CD8-positive, alpha-beta memory T cell (primary cell): ENCODE results near the gene KLHDC4. TPM values are rescaled to one million over a fixed set of nuclear protein-coding genes. Genes with fewer than 3 reads are reported as not detected.

ENCODE experiments used
- CTCF ChIA-PET: fragments of 350-600 bp; sonication (Branson Sonifier 250); formaldehyde crosslinking; loops from one replicate; lab custom pipeline; 2021; ENCODE audit warnings: antibody characterized with exemption; lab: Charles Lee
- POLR2A ChIA-PET: fragments of 350-600 bp; sonication (Branson Sonifier 250); formaldehyde crosslinking; loops from one replicate; lab custom pipeline; 2021; ENCODE audit warnings: antibody characterized with exemption; lab: Charles Lee
- DNase-seq, 5 donors: peaks; one replicate each; pipeline versions ENCODE4 v3.0.0 to v3.0.0-alpha.2; 2020 to 2022; ENCODE audit warnings: mixed read lengths in 1 of 5
- H3K27ac ChIP-seq: one replicate; pipeline ENCODE4 v1.7.0; 2013; ENCODE audit warnings: low read depth, mild to moderate bottlenecking, low read length, moderate library complexity
- H3K27me3 ChIP-seq: 2 replicates; pipeline ENCODE4 v1.7.0; 2013; ENCODE audit warnings: low read length, mild to moderate bottlenecking; ENCODE audit not compliant: insufficient read depth, poor library complexity, severe bottlenecking
- H3K36me3 ChIP-seq: 2 replicates; pipeline ENCODE4 v1.7.0; 2013; ENCODE audit warnings: mild to moderate bottlenecking, low read length, moderate library complexity; ENCODE audit not compliant: insufficient read depth
- H3K4me1 ChIP-seq: 2 replicates; pipeline ENCODE4 v1.7.0; 2013; ENCODE audit warnings: mild to moderate bottlenecking, low read length, moderate library complexity; ENCODE audit not compliant: insufficient read depth
- H3K4me3 ChIP-seq: 2 replicates; pipeline ENCODE4 v1.7.0; 2013; ENCODE audit warnings: mild to moderate bottlenecking, low read length
- H3K9me3 ChIP-seq: 2 replicates; pipeline ENCODE4 v1.7.0; 2013; ENCODE audit warnings: mild to moderate bottlenecking, low read length
- H3K27ac Mint-ChIP-seq, 8 donors: one replicate each; pipeline ENCODE4 v1.8.0; 2020 to 2021; ENCODE audit warnings: mixed read lengths in 8 of 8, mild to moderate bottlenecking in 6 of 8, inconsistent platforms in 3 of 8, moderate library complexity in 3 of 8
- H3K27me3 Mint-ChIP-seq, 2 donors: one replicate each; pipeline ENCODE4 v1.8.0; 2020 to 2021; ENCODE audit warnings: mixed read lengths in 2 of 2, mild to moderate bottlenecking in 1 of 2, moderate library complexity in 1 of 2
- H3K36me3 Mint-ChIP-seq, 3 donors: one replicate each; pipeline ENCODE4 v1.8.0; 2020 to 2021; ENCODE audit warnings: mixed read lengths in 3 of 3, inconsistent platforms in 1 of 3, mild to moderate bottlenecking in 1 of 3
- H3K4me1 Mint-ChIP-seq, 3 donors: one replicate each; pipeline ENCODE4 v1.8.0; 2020 to 2021; ENCODE audit warnings: mixed read lengths in 3 of 3, inconsistent platforms in 1 of 3, mild to moderate bottlenecking in 1 of 3
- H3K4me3 Mint-ChIP-seq, 7 donors: one replicate each; pipeline ENCODE4 v1.8.0; 2020 to 2021; ENCODE audit warnings: mixed read lengths in 7 of 7, mild to moderate bottlenecking in 6 of 7, moderate library complexity in 4 of 7, inconsistent platforms in 2 of 7
- H3K9me3 Mint-ChIP-seq, 5 donors: one replicate each; pipeline ENCODE4 v1.8.0; 2020 to 2022; ENCODE audit warnings: mixed read lengths in 5 of 5, mild to moderate bottlenecking in 3 of 5, moderate library complexity in 2 of 5, inconsistent platforms in 1 of 5
- polyA plus RNA-seq: library from polyadenylated mRNA; unstranded; fragments of 300-500 nt; fragmentation: Illumina TruSeq; gene quantifications from one replicate; pipeline ENCODE4 v1.2.3, GENCODE V29; 2021
- total RNA-seq, 2 experiments: library from RNA; stranded (reverse); gene quantifications; one replicate each; pipeline ENCODE4 v1.2.3, GENCODE V29; 2021

The KLHDC4 gene
- total and polyA plus RNA-seq, 3 experiments from 2014 or later = 35.5 to 77.3 (median 71.5) TPM

- H3K27me3 Mint-ChIP-seq = no peaks in the 10 kb centered on the region
- H3K9me3 Mint-ChIP-seq = no peaks in the 10 kb centered on the region
- Histone ChIP-seq H3K27me3 (no peaks in the 10 kb centered on the region), H3K27ac (no peak overlapping the region), H3K36me3 (no peaks in the 10 kb centered on the region), H3K4me3 (no peak overlapping the region), H3K4me1 (no peaks in the 10 kb centered on the region), H3K9me3 (no peaks in the 10 kb centered on the region)
- CTCF ChIA-PET = no interaction called here
- POLR2A ChIA-PET = no interaction called here
- peaks cover 0 to 21% (median 0%) of the 10 kb centered on the region in 3 donors for H3K36me3 Mint-ChIP-seq
- H3K4me1 Mint-ChIP-seq = peaks cover 0 to 3% (median 2%) of the 10 kb centered on the region in 3 donors
- peak overlapping the region in 2 of 8 donors; percentile 11 to 33 for H3K27ac Mint-ChIP-seq
- H3K4me3 Mint-ChIP-seq = no peak overlapping the region
- DNase-seq = no peak
These were observed 74.1 kb downstream of the KLHDC4 start for GRCh38 chr16:87691686-87692079.

- Mint-ChIP-seq H3K4me3 (no peak overlapping the region), H3K4me1 (peaks cover 0 to 3% (median 2%) of the 10 kb centered on the region in 3 donors), H3K36me3 (peaks cover 0 to 17% (median 0%) of the 10 kb centered on the region in 3 donors), H3K27ac (peak overlapping the region in 3 of 8 donors; percentile 11 to 33 (median 17)), H3K27me3 (no peaks in the 10 kb centered on the region), H3K9me3 (no peaks in the 10 kb centered on the region)
- Histone ChIP-seq H3K27me3 (no peaks in the 10 kb centered on the region), H3K36me3 (no peaks in the 10 kb centered on the region), H3K9me3 (no peaks in the 10 kb centered on the region), H3K4me1 (no peaks in the 10 kb centered on the region), H3K27ac (no peak overlapping the region), H3K4me3 (no peak overlapping the region)
- POLR2A ChIA-PET = no interaction called here
- CTCF ChIA-PET = no interaction called here
- DNase-seq = no peak
These were observed 74.7 kb downstream of the KLHDC4 start for GRCh38 chr16:87690911-87691685.

DNA sequence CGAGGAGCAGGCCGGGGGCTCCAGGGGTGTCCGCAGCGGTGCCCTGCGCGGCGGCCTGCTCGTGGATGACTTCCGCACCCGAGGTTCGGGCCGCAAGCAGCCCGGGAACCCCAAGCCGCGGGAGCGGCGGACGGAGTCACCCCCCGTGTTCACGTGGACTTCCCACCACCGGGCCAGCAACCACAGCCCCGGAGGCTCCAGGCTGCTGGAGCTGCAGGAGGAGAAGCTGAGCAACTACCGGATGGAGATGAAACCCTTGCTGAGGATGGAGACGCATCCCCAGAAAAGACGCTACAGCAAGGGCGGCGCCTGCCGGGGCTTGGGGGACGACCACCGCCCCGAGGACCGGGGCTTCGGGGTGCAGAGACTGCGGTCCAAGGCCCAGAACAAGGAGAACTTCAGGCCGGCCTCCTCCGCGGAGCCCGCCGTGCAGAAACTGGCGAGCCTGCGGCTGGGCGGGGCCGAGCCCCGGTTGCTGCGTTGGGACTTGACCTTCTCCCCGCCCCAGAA, 75.8 kb downstream of the KLHDC4 start:
- no peaks in the 10 kb centered on the region for H3K4me1 ChIP-seq
- ChIA-PET POLR2A (no interaction called here), CTCF (no interaction called here)
- H3K9me3 ChIP-seq = no peaks in the 10 kb centered on the region
- H3K4me3 ChIP-seq = no peak overlapping the region
- no peaks in the 10 kb centered on the region for H3K27me3 ChIP-seq
- peaks cover 0 to 7% (median 0%) of the 10 kb centered on the region in 3 donors for H3K36me3 Mint-ChIP-seq
- no peak overlapping the region for H3K4me3 Mint-ChIP-seq
- peaks cover 0 to 3% of the 10 kb centered on the region in 2 donors for H3K27me3 Mint-ChIP-seq
- H3K27ac ChIP-seq = no peak overlapping the region
- H3K36me3 ChIP-seq = no peaks in the 10 kb centered on the region
- DNase-seq = no peak
- H3K27ac Mint-ChIP-seq = no peak overlapping the region
- no peaks in the 10 kb centered on the region for H3K9me3 Mint-ChIP-seq
- H3K4me1 Mint-ChIP-seq = peaks cover 0 to 3% (median 2%) of the 10 kb centered on the region in 3 donors

DNA sequence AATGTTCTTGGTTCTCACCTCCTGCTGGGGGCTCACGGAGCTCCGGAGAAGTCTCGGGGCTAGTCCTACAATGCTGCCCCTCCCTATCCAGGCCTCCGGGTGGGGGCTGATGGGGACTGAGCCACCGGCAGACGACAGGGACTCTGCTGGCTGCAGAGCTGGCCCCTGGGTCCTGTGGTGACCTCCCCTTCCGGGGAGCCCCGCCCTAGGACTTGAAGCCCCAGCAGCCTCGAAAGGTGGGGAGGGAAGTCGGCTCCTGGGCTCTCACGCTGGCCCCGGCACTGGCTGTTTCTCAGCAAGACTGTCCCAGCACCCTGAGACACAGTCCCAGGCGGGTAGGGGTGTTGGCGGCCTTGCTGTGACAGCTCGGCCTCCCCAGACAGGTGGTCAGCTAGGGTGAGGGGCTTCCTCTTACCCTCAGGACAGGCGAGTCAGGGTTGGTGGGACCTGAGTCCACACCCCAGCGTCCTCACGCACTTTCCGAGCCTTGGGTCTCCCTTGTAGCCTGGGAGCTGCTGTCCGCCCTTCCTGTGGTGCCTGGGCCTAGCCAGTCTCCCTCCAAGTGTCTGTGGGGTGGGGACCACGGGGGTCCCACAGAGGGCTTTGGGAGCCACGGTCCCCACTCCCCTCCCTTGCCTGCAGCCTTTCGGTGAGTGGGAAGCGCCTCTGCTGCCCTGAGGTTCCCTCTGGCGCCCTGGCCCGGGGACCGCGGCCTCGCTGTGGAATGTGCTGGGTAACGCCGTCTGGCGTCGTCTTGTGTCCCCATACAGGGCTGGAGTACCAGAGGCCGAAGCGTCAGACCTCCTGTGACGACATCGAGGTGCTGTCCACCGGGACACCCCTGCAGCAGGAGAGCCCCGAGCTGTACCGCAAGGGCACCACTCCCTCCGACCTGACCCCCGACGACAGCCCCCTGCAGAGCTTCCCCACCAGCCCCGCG, 76.6 kb downstream of the KLHDC4 start:
- H3K9me3 Mint-ChIP-seq = no peaks in the 10 kb centered on the region
- H3K4me1 Mint-ChIP-seq = peaks cover 0 to 3% (median 2%) of the 10 kb centered on the region in 3 donors
- POLR2A ChIA-PET = no interaction called here
- DNase-seq = no peak
- Histone ChIP-seq H3K27me3 (no peaks in the 10 kb centered on the region), H3K36me3 (no peaks in the 10 kb centered on the region), H3K4me3 (no peak overlapping the region), H3K9me3 (no peaks in the 10 kb centered on the region), H3K27ac (no peak overlapping the region), H3K4me1 (no peaks in the 10 kb centered on the region)
- H3K27ac Mint-ChIP-seq = no peak overlapping the region
- H3K36me3 Mint-ChIP-seq = no peaks in the 10 kb centered on the region
- CTCF ChIA-PET = interaction anchor here (0.7 kb wide), 1 partner anchor 79 kb away, joined by 3 read pairs; no protein-coding TSS in a partner anchor
- H3K4me3 Mint-ChIP-seq = no peak overlapping the region
- peaks cover 0 to 3% of the 10 kb centered on the region in 2 donors for H3K27me3 Mint-ChIP-seq

DNA sequence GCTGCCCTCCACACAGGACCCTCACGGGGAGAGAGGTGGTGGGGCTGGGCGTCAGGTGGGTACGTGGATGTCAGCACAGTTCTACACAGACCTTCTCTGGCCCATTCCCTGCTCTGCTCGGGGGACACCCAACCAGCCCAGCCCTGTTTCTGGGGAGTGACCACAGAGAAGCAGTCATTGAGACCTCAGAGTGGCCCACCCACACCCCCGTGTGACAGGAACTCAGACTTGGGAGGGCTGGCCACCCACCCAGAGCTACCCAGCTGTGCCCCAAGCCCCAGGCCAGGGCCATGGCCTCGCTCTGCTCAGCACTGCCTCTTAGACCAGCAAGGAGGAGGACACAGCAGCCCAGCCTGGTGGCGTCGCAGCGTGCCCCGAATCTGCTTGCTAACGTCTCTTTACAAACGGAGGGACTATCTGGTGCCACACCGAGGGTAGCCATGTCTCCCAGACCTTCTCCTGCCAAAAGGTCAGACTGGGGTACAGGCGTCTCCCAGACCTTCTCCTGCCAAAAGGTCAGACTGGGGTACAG, 77.7 kb downstream of the KLHDC4 start:
- no peak overlapping the region for H3K27ac ChIP-seq
- Mint-ChIP-seq H3K4me3 (no peak overlapping the region), H3K36me3 (no peaks in the 10 kb centered on the region), H3K4me1 (peaks cover 0 to 3% (median 2%) of the 10 kb centered on the region in 3 donors), H3K27me3 (peaks cover under 1 to 7% of the 10 kb centered on the region in 2 donors), H3K27ac (no peak overlapping the region), H3K9me3 (no peaks in the 10 kb centered on the region)
- CTCF ChIA-PET = interaction anchor here (0.7 kb wide), 1 partner anchor 81 kb away, joined by 3 read pairs; no protein-coding TSS in a partner anchor
- no peaks in the 10 kb centered on the region for H3K27me3 ChIP-seq
- H3K4me1 ChIP-seq = no peaks in the 10 kb centered on the region
- DNase-seq = no peak
- POLR2A ChIA-PET = no interaction called here
- no peak overlapping the region for H3K4me3 ChIP-seq
- no peaks in the 10 kb centered on the region for H3K9me3 ChIP-seq
- no peaks in the 10 kb centered on the region for H3K36me3 ChIP-seq

- Histone ChIP-seq H3K4me3 (no peak overlapping the region), H3K27ac (no peak overlapping the region), H3K36me3 (no peaks in the 10 kb centered on the region), H3K27me3 (no peaks in the 10 kb centered on the region), H3K4me1 (no peaks in the 10 kb centered on the region), H3K9me3 (no peaks in the 10 kb centered on the region)
- Mint-ChIP-seq H3K4me3 (no peak overlapping the region), H3K9me3 (no peaks in the 10 kb centered on the region), H3K36me3 (no peaks in the 10 kb centered on the region), H3K4me1 (peaks cover 0 to 3% (median 2%) of the 10 kb centered on the region in 3 donors), H3K27ac (no peak overlapping the region), H3K27me3 (peaks cover 3 to 7% of the 10 kb centered on the region in 2 donors)
- ChIA-PET CTCF (no interaction called here), POLR2A (no interaction called here)
- DNase-seq = no peak
These were observed 78.5 kb downstream of the KLHDC4 start for GRCh38 chr16:87687126-87687910.

- H3K27ac ChIP-seq = no peak overlapping the region
- DNase-seq = no peak
- no peak overlapping the region for H3K4me3 Mint-ChIP-seq
- no peaks in the 10 kb centered on the region for H3K36me3 Mint-ChIP-seq
- H3K27me3 Mint-ChIP-seq = peaks cover 3 to 7% of the 10 kb centered on the region in 2 donors
- no peaks in the 10 kb centered on the region for H3K27me3 ChIP-seq
- H3K36me3 ChIP-seq = no peaks in the 10 kb centered on the region
- ChIA-PET CTCF (no interaction called here), POLR2A (no interaction called here)
- H3K4me3 ChIP-seq = no peak overlapping the region
- no peaks in the 10 kb centered on the region for H3K9me3 Mint-ChIP-seq
- H3K9me3 ChIP-seq = no peaks in the 10 kb centered on the region
- H3K27ac Mint-ChIP-seq = peak overlapping the region in 1 of 8 donors; percentile 77
- H3K4me1 ChIP-seq = no peaks in the 10 kb centered on the region
- H3K4me1 Mint-ChIP-seq = peaks cover 0 to 4% (median 3%) of the 10 kb centered on the region in 3 donors
These were observed 79.1 kb downstream of the KLHDC4 start for GRCh38 chr16:87686697-87687096.
